Bronchial epithelial cell (primary cell): ENCODE measurements around the gene NUCKS1. TPM values are rescaled to one million over a fixed set of nuclear protein-coding genes. Genes with fewer than 3 reads are reported as not detected.

ENCODE experiments used
- DNase-seq: peaks from one replicate; pipeline ENCODE4 v3.0.0-alpha.2; 2010; ENCODE audit warnings: low read depth
- FAIRE-seq: peaks from 2 replicates; lab custom pipeline; 2011; peaks lifted over from hg19 to GRCh38; lab: Jason Lieb, UNC
- H3K27me3 ChIP-seq: 2 replicates; pipeline ENCODE4 v1.5.1; 2011; ENCODE audit warnings: low read length; ENCODE audit not compliant: control insufficient read depth, insufficient read depth
- H3K36me3 ChIP-seq: 2 replicates; pipeline ENCODE4 v1.5.1; 2011; ENCODE audit warnings: low read length; ENCODE audit not compliant: control insufficient read depth, insufficient read depth
- H3K4me3 ChIP-seq: 2 replicates; pipeline ENCODE4 v1.5.1; 2011; ENCODE audit warnings: mild to moderate bottlenecking, low read depth, low read length, control low read depth
- total RNA-seq: library from RNA; depleted of rRNA; stranded (reverse); fragments of >200 nt; gene quantifications from 2 replicates; pipeline ENCODE4 v1.2.1, GENCODE V29; 2014
- TF ChIP-seq, protein P1 (sequence below): IDR thresholded peaks from 2 replicates; pipeline ENCODE4 v1.5.1; 2011; ENCODE audit warnings: mild to moderate bottlenecking, moderate library complexity, low read length, control low read depth, inconsistent platforms; ENCODE audit not compliant: insufficient read depth, severe bottlenecking

Gene NUCKS1
- total RNA-seq, 1 donor from 2014 or later: 72.1 TPM

DNA sequence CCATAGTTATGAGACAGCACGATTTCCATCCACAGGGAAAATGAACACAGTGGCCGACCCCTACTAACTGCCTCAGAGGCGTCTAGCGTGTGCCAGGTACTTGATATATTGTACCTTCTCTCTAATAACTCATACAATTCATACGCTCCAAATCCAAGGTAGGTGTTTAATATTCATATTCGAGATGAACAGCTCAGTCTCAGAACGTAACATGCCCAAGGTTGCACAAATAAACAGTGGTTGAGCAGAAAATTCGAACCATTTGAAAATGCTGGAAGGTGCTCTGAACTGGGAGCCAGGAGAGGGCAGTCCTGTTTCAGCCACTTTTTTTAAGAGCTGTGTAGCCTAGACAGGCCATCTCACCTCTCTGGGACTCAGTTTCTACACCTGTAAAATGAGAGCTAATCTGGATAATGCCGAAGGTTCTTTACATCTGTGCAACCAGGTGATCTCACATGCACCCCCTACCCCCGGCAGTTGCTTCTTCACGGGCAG lies 77.5 kb downstream of the NUCKS1 start:
- TF ChIP-seq, protein P1, sequence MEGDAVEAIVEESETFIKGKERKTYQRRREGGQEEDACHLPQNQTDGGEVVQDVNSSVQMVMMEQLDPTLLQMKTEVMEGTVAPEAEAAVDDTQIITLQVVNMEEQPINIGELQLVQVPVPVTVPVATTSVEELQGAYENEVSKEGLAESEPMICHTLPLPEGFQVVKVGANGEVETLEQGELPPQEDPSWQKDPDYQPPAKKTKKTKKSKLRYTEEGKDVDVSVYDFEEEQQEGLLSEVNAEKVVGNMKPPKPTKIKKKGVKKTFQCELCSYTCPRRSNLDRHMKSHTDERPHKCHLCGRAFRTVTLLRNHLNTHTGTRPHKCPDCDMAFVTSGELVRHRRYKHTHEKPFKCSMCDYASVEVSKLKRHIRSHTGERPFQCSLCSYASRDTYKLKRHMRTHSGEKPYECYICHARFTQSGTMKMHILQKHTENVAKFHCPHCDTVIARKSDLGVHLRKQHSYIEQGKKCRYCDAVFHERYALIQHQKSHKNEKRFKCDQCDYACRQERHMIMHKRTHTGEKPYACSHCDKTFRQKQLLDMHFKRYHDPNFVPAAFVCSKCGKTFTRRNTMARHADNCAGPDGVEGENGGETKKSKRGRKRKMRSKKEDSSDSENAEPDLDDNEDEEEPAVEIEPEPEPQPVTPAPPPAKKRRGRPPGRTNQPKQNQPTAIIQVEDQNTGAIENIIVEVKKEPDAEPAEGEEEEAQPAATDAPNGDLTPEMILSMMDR: no peak
- H3K27me3 ChIP-seq: no peaks in the 10 kb centered on the region
- H3K36me3 ChIP-seq: no peaks in the 10 kb centered on the region
- H3K4me3 ChIP-seq: no peak overlapping the region
- DNase-seq (no peak), FAIRE-seq (no peak)

GRCh38 chr1:205670611-205671430 lies 79.2 kb downstream of the NUCKS1 start:
- TF ChIP-seq, protein P1: no peak
- no peak overlapping the region for H3K4me3 ChIP-seq
- no peaks in the 10 kb centered on the region for H3K36me3 ChIP-seq
- DNase-seq: no peak
- no peak for FAIRE-seq
- H3K27me3 ChIP-seq: no peaks in the 10 kb centered on the region

GRCh38 chr1:205670150-205670446 lies 79.9 kb downstream of the NUCKS1 start:
- DNase-seq (no peak), FAIRE-seq (no peak)
- Histone ChIP-seq H3K36me3 (no peaks in the 10 kb centered on the region), H3K27me3 (no peaks in the 10 kb centered on the region), H3K4me3 (no peak overlapping the region)
- TF ChIP-seq, protein P1: no peak

GRCh38 chr1:205669341-205670149 lies 80.4 kb downstream of the NUCKS1 start:
- no peaks in the 10 kb centered on the region for H3K36me3 ChIP-seq
- TF ChIP-seq, protein P1: no peak
- no peak for FAIRE-seq
- no peaks in the 10 kb centered on the region for H3K27me3 ChIP-seq
- no peak for DNase-seq
- H3K4me3 ChIP-seq: no peak overlapping the region

GRCh38 chr1:205668951-205669340 lies 81.0 kb downstream of the NUCKS1 start:
- DNase-seq (no peak), FAIRE-seq (no peak)
- no peaks in the 10 kb centered on the region for H3K36me3 ChIP-seq
- no peaks in the 10 kb centered on the region for H3K27me3 ChIP-seq
- TF ChIP-seq, protein P1: no peak
- H3K4me3 ChIP-seq: no peak overlapping the region
